ENCODE measurements around the gene TSHB. TPM values are rescaled to one million over a fixed set of nuclear protein-coding genes. Genes with fewer than 3 reads are reported as not detected.

TSHB gene
- total RNA-seq, 4 donors from 2014 or later, result not detected

DNA sequence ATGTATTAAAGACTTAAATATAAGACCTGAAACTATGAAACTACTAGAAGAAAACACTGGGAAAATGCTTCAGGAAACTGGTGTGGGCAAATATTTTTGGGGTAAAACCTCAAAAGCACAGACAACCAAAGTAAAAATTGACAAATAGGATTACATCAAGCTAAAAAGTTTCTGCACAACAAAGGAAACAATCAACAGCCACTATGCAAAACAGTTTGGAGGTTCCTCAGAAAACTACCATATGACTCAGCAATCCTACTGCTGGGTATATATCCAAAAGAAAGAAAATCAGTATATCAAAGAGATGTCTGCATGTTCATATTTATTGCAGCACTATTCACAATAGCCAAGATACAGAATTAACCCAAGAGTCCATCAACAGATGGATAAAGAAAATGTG is 17.1 kb downstream of the TSHB start:
- Histone ChIP-seq H3K4me3 (no peak overlapping the region), H3K9me3 (no peaks in the 10 kb centered on the region), H3K27me3 (no peaks in the 10 kb centered on the region), H3K36me3 (no peaks in the 10 kb centered on the region), H3K4me1 (no peaks in the 10 kb centered on the region), H3K27ac (no peak overlapping the region)
- TF ChIP-seq POLR2A (IDR thresholded peaks at IDR 0.05) (no peak), EP300 (IDR thresholded peaks at IDR 0.05) (no peak), POLR2AphosphoS5 (IDR thresholded peaks at IDR 0.05) (no peak)
- TF ChIP-seq, protein P1, sequence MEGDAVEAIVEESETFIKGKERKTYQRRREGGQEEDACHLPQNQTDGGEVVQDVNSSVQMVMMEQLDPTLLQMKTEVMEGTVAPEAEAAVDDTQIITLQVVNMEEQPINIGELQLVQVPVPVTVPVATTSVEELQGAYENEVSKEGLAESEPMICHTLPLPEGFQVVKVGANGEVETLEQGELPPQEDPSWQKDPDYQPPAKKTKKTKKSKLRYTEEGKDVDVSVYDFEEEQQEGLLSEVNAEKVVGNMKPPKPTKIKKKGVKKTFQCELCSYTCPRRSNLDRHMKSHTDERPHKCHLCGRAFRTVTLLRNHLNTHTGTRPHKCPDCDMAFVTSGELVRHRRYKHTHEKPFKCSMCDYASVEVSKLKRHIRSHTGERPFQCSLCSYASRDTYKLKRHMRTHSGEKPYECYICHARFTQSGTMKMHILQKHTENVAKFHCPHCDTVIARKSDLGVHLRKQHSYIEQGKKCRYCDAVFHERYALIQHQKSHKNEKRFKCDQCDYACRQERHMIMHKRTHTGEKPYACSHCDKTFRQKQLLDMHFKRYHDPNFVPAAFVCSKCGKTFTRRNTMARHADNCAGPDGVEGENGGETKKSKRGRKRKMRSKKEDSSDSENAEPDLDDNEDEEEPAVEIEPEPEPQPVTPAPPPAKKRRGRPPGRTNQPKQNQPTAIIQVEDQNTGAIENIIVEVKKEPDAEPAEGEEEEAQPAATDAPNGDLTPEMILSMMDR (IDR thresholded peaks at IDR 0.05), result no peak
- no peak for DNase-seq (ENCODE audit: low spot score in 2 of 2)

- 62% methylated on average over 4 of the region's 5 CpGs for WGBS
- H3K4me1 ChIP-seq, result peaks cover 5% of the 10 kb centered on the region
- TF ChIP-seq EP300 (IDR thresholded peaks at IDR 0.05) (no peak), POLR2AphosphoS5 (IDR thresholded peaks at IDR 0.05) (no peak)
- no peak overlapping the region for H3K27ac ChIP-seq
- H3K9me3 ChIP-seq, result no peaks in the 10 kb centered on the region
- no peak overlapping the region for H3K4me3 ChIP-seq
- no peaks in the 10 kb centered on the region for H3K27me3 ChIP-seq
- H3K36me3 ChIP-seq, result no peaks in the 10 kb centered on the region
- DNase-seq (ENCODE audit: low spot score in 2 of 2), result no peak
Observed at GRCh38 chr1:115051850-115052249, 22.2 kb downstream of the TSHB start.

GRCh38 chr1:115052454-115053083 is 22.9 kb downstream of the TSHB start:
- no peaks in the 10 kb centered on the region for H3K27me3 ChIP-seq
- peaks cover 5% of the 10 kb centered on the region for H3K4me1 ChIP-seq
- 45% methylated on average over 9 of the region's 9 CpGs for WGBS
- H3K4me3 ChIP-seq, result no peak overlapping the region
- H3K27ac ChIP-seq, result no peak overlapping the region
- H3K36me3 ChIP-seq, result no peaks in the 10 kb centered on the region
- TF ChIP-seq, protein P1 (IDR thresholded peaks at IDR 0.05), result peak; percentile 45 to 77
- TF ChIP-seq POLR2AphosphoS5 (IDR thresholded peaks at IDR 0.05), result no peak
- no peaks in the 10 kb centered on the region for H3K9me3 ChIP-seq
- DNase-seq (ENCODE audit: low spot score in 2 of 2), result no peak

GRCh38 chr1:115056395-115056798 is 26.8 kb downstream of the TSHB start:
- TF ChIP-seq POLR2A (IDR thresholded peaks at IDR 0.05) (no peak), EP300 (IDR thresholded peaks at IDR 0.05) (no peak), POLR2AphosphoS5 (IDR thresholded peaks at IDR 0.05) (no peak)
- TF ChIP-seq, protein P1 (IDR thresholded peaks at IDR 0.05), result no peak
- Histone ChIP-seq H3K9me3 (no peaks in the 10 kb centered on the region), H3K27ac (no peak overlapping the region), H3K4me1 (peaks cover 5% of the 10 kb centered on the region), H3K36me3 (no peaks in the 10 kb centered on the region), H3K4me3 (no peak overlapping the region), H3K27me3 (no peaks in the 10 kb centered on the region)
- DNase-seq (ENCODE audit: low spot score in 2 of 2), result no peak
- 65% methylated on average over 9 of the region's 9 CpGs for WGBS

- Histone ChIP-seq H3K4me1 (peaks cover 6% of the 10 kb centered on the region), H3K27ac (no peak overlapping the region), H3K9me3 (no peaks in the 10 kb centered on the region), H3K36me3 (no peaks in the 10 kb centered on the region), H3K4me3 (no peak overlapping the region), H3K27me3 (no peaks in the 10 kb centered on the region)
- DNase-seq (ENCODE audit: low spot score in 2 of 2), result no peak
- TF ChIP-seq POLR2A (IDR thresholded peaks at IDR 0.05), result no peak
- WGBS, result 54% methylated on average over 6 of the region's 6 CpGs
Observed at GRCh38 chr1:115057661-115058254, 28.1 kb downstream of the TSHB start.

GRCh38 chr1:115059316-115059715 is 29.7 kb downstream of the TSHB start:
- H3K27ac ChIP-seq, result no peak overlapping the region
- TF ChIP-seq, protein P1 (IDR thresholded peaks at IDR 0.05), result no peak
- TF ChIP-seq POLR2AphosphoS5 (IDR thresholded peaks at IDR 0.05) (no peak), POLR2A (IDR thresholded peaks at IDR 0.05) (no peak), EP300 (IDR thresholded peaks at IDR 0.05) (no peak)
- 41% methylated on average over 2 of the region's 2 CpGs for WGBS
- H3K36me3 ChIP-seq, result no peaks in the 10 kb centered on the region
- H3K4me3 ChIP-seq, result no peak overlapping the region
- H3K4me1 ChIP-seq, result peaks cover 8% of the 10 kb centered on the region
- DNase-seq (ENCODE audit: low spot score in 2 of 2), result no peak
- no peaks in the 10 kb centered on the region for H3K9me3 ChIP-seq
- no peaks in the 10 kb centered on the region for H3K27me3 ChIP-seq

All from suprapubic skin (tissue), 4 donors.